AG04450 (cell line): Measurements from ENCODE around the gene SLAIN1. TPM values are rescaled to one million over a fixed set of nuclear protein-coding genes. Genes with fewer than 3 reads are reported as not detected.
"Not testable (repeated sequence)": the region's sequence is repeated elsewhere in the genome, so short reads cannot be mapped to it uniquely, and the experiment has no call there.

Source experiments
- CTCF ChIA-PET: fragments of 300-600, 350-600 bp; formaldehyde crosslinking; extraction: SDS; loops from one replicate; lab custom pipeline; 2022; ENCODE audit warnings: antibody characterized with exemption, inconsistent platforms; lab: Charles Lee
- POLR2A ChIA-PET: fragments of 350-600 bp; formaldehyde crosslinking; extraction: SDS; loops from one replicate; lab custom pipeline; 2021; ENCODE audit warnings: antibody characterized with exemption, inconsistent platforms; lab: Yijun Ruan, JAX
- DNase-seq: peaks from one replicate; pipeline ENCODE4 v3.0.0-alpha.2; 2011; ENCODE audit warnings: low read depth, low spot score
- H3K27ac ChIP-seq: one replicate; pipeline ENCODE4 v1.5.1; 2012; ENCODE audit warnings: low read depth, low read length, control low read depth
- H3K27me3 ChIP-seq: one replicate; pipeline ENCODE4 v1.6.0; 2012; ENCODE audit warnings: low read length; ENCODE audit not compliant: control insufficient read depth, insufficient read depth
- H3K4me3 ChIP-seq: 2 replicates; pipeline ENCODE4 v1.5.1; 2011; ENCODE audit warnings: mild to moderate bottlenecking, low read depth, low read length, control low read depth
- H3K9me3 ChIP-seq: 2 replicates; pipeline ENCODE4 v1.5.1; 2012; ENCODE audit warnings: low read length; ENCODE audit not compliant: control insufficient read depth, insufficient read depth
- polyA minus RNA-seq: library from RNA; depleted of rRNA, polyadenylated mRNA; stranded (reverse); fragments of >200 nt; gene quantifications from 2 replicates; pipeline ENCODE4 v1.2.3, GENCODE V29; 2011; rRNA and poly(A)+ RNA removed
- polyA plus RNA-seq: library from polyadenylated mRNA; depleted of rRNA; stranded (reverse); fragments of >200 nt; gene quantifications from 2 replicates; pipeline ENCODE4 v1.2.3, GENCODE V29; 2011; rRNA removed
- TF ChIP-seq, protein P1 (sequence below): IDR thresholded peaks from 2 replicates; pipeline ENCODE4 v1.5.1; 2011; ENCODE audit warnings: low read depth, low read length, control low read depth, inconsistent platforms

SLAIN1 gene
- polyA plus RNA-seq (0.17 and 0.24 TPM in 2 replicates), polyA minus RNA-seq (not detected in 2 replicates)

DNA sequence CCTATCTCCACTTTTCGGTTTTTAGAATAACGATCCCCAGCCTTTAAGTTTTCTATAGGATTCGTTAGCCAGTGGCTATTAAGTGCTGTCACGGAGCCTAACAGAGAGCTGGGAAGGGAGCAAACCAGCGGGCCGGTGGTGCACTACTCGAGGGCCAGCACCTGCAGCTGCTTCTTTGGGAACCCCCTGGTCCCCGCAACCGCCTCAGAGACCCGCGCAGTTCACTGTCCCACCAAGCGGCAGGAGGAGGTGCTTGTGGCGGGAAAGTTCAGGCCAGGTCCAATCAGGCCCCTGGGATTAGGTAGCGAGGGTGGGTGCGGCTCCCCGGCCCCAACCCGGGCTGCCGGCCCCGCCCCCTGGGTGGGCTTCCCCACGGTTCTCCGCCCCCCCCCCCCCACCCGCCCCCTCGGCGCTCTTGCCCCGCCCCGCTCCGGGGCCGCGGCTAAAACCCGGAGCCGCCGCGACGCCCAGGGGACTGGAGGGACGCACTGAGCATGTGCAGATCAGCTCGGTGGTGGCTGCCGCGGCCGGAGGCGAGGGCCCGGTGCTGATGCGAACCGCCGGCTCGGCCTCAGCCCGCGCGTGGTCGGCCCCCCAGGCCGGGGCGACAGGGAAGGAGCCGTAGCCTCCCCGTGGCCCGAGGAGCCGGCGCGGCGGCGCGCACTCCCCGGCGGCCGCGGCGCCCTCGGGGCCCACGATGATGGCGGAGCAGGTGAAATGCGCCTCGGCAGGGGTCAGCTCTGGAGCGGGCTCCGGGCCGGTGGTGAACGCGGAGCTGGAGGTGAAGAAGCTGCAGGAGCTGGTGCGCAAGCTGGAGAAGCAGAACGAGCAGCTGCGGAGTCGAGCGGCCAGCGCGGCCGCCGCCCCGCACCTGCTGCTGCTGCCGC lies at the start of gene SLAIN1:
SLAIN1 (plus strand) TSS at position 471 of the 887 bp plus-strand sequence; CDS start at position 698, 227 bp downstream.
- no peak for DNase-seq
- H3K27me3 ChIP-seq: peaks cover 12% of the 10 kb centered on the region
- H3K27ac ChIP-seq: no peak within 1 kb of the TSS
- peak within 1 kb of the TSS; percentile 51 for H3K4me3 ChIP-seq
- ChIA-PET CTCF (no interaction called here), POLR2A (no interaction called here)
- TF ChIP-seq, protein P1, sequence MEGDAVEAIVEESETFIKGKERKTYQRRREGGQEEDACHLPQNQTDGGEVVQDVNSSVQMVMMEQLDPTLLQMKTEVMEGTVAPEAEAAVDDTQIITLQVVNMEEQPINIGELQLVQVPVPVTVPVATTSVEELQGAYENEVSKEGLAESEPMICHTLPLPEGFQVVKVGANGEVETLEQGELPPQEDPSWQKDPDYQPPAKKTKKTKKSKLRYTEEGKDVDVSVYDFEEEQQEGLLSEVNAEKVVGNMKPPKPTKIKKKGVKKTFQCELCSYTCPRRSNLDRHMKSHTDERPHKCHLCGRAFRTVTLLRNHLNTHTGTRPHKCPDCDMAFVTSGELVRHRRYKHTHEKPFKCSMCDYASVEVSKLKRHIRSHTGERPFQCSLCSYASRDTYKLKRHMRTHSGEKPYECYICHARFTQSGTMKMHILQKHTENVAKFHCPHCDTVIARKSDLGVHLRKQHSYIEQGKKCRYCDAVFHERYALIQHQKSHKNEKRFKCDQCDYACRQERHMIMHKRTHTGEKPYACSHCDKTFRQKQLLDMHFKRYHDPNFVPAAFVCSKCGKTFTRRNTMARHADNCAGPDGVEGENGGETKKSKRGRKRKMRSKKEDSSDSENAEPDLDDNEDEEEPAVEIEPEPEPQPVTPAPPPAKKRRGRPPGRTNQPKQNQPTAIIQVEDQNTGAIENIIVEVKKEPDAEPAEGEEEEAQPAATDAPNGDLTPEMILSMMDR: no peak
- H3K9me3 ChIP-seq: no peaks in the 10 kb centered on the region

DNA sequence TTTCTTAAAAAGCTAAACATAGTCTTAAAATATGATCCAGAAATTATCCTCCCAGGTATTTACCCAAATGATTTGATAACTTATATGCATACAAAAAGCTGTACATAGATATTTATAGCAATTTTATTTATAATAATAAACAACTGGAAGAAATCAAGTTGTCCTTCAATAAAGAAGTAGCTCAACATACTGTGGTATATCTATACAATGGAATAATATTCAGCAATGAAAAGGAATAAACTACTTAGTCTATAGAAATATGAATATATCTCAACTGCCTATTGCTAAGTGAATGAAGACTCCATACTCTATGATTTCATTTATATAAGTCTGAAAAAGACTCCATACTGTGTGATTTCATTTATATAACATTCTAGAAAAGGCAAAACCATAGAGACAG lies 47.1 kb upstream of the SLAIN1 start:
- DNase-seq: no peak
- ChIA-PET POLR2A (no interaction called here), CTCF (no interaction called here)
- Histone ChIP-seq H3K27ac (no peak overlapping the region), H3K27me3 (no peaks in the 10 kb centered on the region), H3K9me3 (no peaks in the 10 kb centered on the region), H3K4me3 (no peak overlapping the region)
- TF ChIP-seq, protein P1: no peak

DNA sequence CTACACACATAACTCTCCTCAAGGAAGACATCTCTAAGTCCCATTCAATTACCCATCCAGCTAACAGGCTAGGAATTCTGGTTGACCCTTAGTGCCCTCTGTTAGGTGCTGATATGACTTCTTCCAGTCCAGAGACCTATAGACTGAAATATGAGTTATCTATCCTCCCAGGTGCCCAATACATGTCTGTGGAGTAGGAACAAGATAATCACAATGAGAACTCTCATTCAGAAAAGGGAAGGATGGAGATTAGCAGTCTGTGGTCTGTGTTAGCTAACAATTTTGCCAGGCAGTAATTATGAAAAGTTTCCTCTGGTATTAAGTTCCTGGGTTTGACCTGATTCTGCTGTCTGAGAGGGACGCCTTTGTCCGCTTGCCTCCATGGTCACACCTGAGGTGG lies 44.2 kb upstream of the SLAIN1 start:
- H3K4me3 ChIP-seq: no peak overlapping the region
- no peak overlapping the region for H3K27ac ChIP-seq
- H3K27me3 ChIP-seq: no peaks in the 10 kb centered on the region
- no peaks in the 10 kb centered on the region for H3K9me3 ChIP-seq
- no peak for DNase-seq
- CTCF ChIA-PET: no interaction called here
- POLR2A ChIA-PET: no interaction called here
- TF ChIP-seq, protein P1: no peak

DNA sequence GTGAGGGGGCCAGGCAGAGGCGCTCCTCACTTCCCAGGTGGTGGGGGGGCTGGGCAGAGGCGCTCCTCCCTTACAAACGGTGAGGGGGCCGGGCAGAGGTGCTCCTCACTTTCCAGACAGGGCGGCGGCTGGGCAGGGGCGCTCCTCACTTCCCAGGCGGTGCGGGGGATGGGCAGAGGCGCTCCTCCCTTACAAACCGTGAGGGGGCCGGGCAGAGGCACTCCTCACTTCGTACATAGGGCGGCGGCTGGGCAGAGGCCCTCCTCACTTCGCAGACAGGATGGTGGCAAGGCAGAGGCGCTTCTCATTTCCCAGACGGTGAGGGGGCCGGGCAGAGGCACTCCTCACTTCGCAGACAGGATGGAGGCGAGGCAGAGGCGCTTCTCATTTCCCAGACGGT lies 37.5 kb upstream of the SLAIN1 start:
- H3K27me3 ChIP-seq, H3K4me3 ChIP-seq, DNase-seq, CTCF ChIA-PET, H3K27ac ChIP-seq, POLR2A ChIA-PET: not testable (repeated sequence)
- peaks cover 17% of the 10 kb centered on the region for H3K9me3 ChIP-seq

DNA sequence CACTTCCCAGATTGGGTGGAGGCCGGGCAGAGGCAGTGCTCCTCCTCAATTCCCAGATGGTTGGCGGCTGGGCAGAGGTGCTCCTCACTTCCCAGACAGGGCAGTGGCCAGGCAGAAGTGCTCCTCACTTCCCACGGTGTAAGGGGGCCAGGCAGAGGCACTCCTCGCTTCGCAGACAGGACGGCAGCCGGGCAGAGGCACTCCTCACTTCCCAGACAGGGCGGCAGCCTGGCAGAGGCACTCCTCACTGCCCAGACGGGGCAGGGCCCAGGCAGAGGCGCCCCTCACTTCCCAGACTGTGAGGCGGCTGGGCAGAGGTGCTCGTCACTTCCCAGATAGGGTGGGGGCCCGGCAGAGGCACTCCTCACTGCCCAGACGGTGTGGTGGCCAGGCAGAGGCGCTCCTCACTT lies 36.6 kb upstream of the SLAIN1 start:
- CTCF ChIA-PET: no interaction called here

DNA sequence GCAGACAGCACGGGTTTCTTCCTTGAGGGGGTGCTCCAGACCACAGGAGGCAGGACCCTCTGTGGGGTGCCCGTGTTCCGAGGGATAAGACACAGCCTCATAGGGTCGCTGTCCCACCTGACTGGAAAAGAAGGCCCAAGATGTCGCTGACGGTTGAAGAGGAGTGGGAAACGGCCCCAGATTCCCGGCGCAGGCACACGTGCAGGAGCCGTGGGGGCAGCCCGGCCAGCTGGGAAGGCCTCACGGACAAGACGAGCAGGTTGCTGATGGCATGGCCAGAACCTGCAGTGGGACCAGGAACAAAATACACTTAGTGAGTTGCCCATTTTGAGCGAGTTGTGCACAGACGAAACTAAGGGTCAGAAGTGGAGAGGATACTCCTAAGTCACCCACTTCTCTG lies 35.2 kb upstream of the SLAIN1 start:
- DNase-seq, POLR2A ChIA-PET, CTCF ChIA-PET, H3K27me3 ChIP-seq, H3K4me3 ChIP-seq, H3K27ac ChIP-seq: not testable (repeated sequence)
- H3K9me3 ChIP-seq: peaks cover 17% of the 10 kb centered on the region

More for the DNA sequence above, 36.6 kb upstream of the SLAIN1 start:
- Histone ChIP-seq H3K9me3 (peaks cover 17% of the 10 kb centered on the region), H3K27ac (no peak overlapping the region), H3K27me3 (no peaks in the 10 kb centered on the region), H3K4me3 (no peak overlapping the region)
- POLR2A ChIA-PET: no interaction called here
- DNase-seq: no peak
- TF ChIP-seq, protein P1: no peak

DNA sequence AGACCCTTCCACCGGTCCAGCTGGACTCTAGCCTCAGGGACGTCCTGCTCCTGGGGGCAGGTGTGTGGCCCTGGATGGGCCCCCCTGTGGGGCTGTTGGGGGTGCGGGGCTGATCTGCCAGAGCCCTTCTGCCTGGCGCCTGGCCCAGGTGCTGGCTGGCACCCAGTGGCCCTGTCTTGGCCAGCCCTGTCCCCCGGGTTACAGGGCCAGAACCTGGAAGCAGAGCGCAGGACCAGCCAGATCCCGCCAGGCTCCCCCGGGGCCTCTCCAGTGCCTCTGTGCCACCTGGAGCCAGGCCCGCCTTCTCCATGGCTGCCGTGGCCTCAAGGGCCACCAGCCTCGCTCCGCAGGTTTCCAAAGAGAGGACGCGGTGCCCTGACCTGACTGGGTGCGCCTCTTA lies 34.7 kb upstream of the SLAIN1 start:
- H3K27me3 ChIP-seq, CTCF ChIA-PET, H3K27ac ChIP-seq, DNase-seq, POLR2A ChIA-PET, H3K4me3 ChIP-seq: not testable (repeated sequence)
- peaks cover 17% of the 10 kb centered on the region for H3K9me3 ChIP-seq
